ENCODE measurements around the gene ID2.
"Not testable (repeated sequence)": the region's sequence is repeated elsewhere in the genome, so short reads cannot be mapped to it uniquely, and the experiment has no call there.

Gene ID2

GRCh38 chr2:8714283-8714682 is 32.4 kb downstream of the ID2 start:
- no peak for DNase-seq
- in situ Hi-C loops (cut with MboI; ENCODE audit: low pct_unique_long_range_greater_than_20kb, low sequenced_read_pairs), result loop anchor here (25.0 kb wide), 1 partner anchor 1602 kb away; no protein-coding TSS in a partner anchor

DNA sequence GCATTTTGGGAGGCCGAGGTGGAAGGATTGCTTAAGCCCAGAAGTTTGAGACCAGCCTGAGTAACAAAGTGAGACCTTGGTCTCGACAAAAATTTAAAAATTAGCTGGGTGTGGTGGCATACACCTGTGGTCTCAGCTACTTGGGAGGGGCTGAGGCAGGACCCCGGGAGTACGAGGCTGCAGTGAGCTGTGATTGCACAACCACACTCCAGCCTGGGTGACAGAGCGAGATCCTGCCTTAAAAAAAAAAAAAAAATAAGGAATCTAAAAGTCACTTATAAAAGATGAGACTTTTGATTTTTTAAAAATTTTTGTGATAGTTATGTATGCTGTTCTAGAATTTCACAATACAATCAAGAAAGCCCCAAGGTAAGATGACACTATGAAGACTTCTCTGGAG is 33.1 kb downstream of the ID2 start:
- DNase-seq, result no peak
- in situ Hi-C loops (cut with MboI; ENCODE audit: low pct_unique_long_range_greater_than_20kb, low sequenced_read_pairs), result loop anchor here (25.0 kb wide), 1 partner anchor 1603 kb away; no protein-coding TSS in a partner anchor

DNA sequence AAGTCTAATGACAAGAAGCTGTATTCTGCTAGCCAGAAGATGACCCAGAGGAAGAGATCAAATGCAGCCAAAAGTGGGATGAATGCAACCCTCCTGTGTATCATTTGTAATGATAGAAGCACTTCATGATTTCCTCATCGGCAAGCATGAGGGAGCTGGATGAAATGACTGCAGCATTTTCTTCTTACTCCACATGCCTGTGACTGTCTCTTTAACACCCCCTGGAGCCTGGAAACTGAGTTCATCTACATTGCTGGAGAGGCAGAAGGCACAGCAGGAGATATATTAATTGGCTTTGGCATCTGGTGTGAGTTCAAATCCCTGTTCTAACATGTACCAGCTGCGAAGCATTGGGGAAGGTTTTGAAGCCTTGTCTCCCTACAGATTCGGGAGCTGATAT is 37.7 kb downstream of the ID2 start:
- in situ Hi-C loops (cut with MboI; ENCODE audit: low pct_unique_long_range_greater_than_20kb, low sequenced_read_pairs), result loop anchor here (25.0 kb wide), 1 partner anchor 1607 kb away; no protein-coding TSS in a partner anchor
- no peak for DNase-seq

DNA sequence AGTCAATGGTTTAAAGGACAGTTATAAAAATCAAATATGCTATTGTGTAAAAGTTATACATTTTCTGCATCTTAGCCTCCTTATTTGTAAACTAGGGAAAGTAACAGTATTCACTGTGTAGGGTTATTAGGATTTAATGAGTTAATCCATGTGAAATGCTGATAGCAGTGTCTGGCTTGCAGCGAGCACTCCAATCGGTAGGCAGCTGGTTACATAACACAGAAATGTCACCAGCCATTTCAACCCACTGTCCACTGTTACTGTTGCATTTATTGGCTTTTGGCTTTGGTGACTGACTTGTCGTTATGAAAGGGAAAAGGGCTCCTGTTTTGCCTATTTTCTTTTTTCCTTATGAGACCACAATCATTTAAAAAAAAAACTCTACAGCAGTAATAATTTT is 38.9 kb downstream of the ID2 start:
- in situ Hi-C loops (cut with MboI; ENCODE audit: low pct_unique_long_range_greater_than_20kb, low sequenced_read_pairs), result loop anchor here (25.0 kb wide), 1 partner anchor 1608 kb away; no protein-coding TSS in a partner anchor
- no peak for DNase-seq

DNA sequence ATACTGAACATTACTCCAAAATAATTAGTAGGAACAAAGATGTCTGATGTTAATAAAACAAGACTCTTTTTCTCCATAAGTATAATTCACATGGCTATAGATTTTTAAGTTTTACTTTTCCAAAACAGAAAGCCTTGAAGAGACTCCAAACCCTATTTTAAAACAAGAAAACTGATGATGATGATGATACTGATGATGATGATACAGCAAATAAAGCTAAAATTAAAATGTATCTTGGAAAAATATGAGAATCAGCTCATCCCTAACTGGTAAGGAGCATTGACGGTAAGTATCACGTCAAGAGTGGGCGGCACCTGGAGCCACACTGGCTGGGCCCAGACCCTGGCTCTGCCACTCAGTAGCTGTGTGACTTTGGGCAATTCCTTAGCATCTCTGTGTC is 39.6 kb downstream of the ID2 start:
- in situ Hi-C loops (cut with MboI; ENCODE audit: low pct_unique_long_range_greater_than_20kb, low sequenced_read_pairs), result loop anchor here (25.0 kb wide), 1 partner anchor 1609 kb away; no protein-coding TSS in a partner anchor
- DNase-seq, result no peak

DNA sequence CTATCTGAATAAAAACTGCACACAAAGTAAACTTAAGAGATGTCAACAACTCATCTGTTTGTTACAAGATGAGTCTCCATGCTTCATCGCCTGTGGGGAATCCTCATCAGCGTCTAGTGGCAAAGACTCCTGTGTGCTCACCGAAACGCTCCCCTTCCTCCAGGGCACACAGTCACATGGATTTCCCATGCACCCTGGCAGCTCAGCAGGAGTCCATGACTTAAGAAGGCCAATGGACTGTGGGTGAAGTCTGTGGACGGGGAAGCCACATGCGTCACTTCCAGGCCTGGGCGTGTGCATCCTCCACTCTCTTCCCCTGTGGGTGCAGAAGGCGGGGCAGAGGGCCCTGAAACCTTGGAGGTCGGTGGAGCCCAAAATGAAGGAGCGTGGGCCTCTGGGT is 41.1 kb downstream of the ID2 start:
- DNase-seq, result no peak
- in situ Hi-C loops (cut with MboI; ENCODE audit: low pct_unique_long_range_greater_than_20kb, low sequenced_read_pairs), result loop anchor here (25.0 kb wide), 1 partner anchor 1611 kb away; no protein-coding TSS in a partner anchor

DNA sequence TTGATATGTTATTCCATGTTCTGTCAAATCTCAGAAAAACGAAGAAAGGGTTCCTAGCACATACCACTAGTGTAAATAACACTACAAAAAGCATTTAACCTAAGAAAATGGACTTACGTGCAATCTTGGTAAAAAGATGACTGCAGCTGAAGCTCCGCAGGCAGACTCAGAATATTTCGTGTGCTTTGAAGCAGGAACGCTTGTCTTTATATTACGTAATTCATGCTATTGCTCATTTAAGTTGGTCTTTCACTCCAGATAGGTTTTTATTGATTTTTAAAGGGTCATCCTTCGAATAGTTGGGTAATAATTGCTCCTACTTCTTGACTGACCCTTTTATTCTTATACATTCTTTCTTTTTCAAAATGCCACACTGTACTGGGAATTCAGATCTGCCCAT is 44.0 kb downstream of the ID2 start:
- in situ Hi-C loops (cut with MboI; ENCODE audit: low pct_unique_long_range_greater_than_20kb, low sequenced_read_pairs), result no loop called here
- DNase-seq, result no peak

GRCh38 chr2:8728305-8729015 is 46.6 kb downstream of the ID2 start:
- in situ Hi-C loops (cut with MboI; ENCODE audit: low pct_unique_long_range_greater_than_20kb, low sequenced_read_pairs), result no loop called here
- no peak for DNase-seq

GRCh38 chr2:8729101-8729500 is 47.2 kb downstream of the ID2 start:
- DNase-seq; in situ Hi-C loops (cut with MboI; ENCODE audit: low pct_unique_long_range_greater_than_20kb, low sequenced_read_pairs): not testable (repeated sequence)

DNA sequence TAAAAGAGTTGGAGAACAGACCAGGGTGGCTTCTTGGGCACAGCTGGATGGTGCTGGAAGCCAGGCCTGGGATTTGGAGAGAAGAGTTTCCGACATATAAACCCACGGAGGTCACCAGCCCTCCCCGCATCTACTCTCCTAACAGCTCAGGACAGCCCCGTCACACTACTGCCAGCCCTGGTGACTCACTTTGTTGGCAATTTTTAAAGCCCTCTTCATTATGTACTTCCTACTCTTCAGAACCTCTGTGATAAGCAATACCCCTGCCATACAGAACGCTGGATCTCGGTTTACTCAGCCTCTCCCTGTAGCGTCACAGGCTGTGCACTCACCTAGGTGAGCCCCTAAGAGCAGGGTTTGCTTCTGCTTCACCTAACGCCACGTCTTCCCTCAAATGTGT is 48.1 kb downstream of the ID2 start:
- in situ Hi-C loops (cut with MboI; ENCODE audit: low pct_unique_long_range_greater_than_20kb, low sequenced_read_pairs), result no loop called here
- DNase-seq, result no peak

GRCh38 chr2:8732601-8733000 is 50.7 kb downstream of the ID2 start:
- in situ Hi-C loops (cut with MboI; ENCODE audit: low pct_unique_long_range_greater_than_20kb, low sequenced_read_pairs), result no loop called here
- no peak for DNase-seq

Measured in KBM-7 (cell line).